Suppressor macrophage treated with lipopolysaccharide for 1 hour (primary cell): ENCODE results near the gene GAGE12F.
"Not testable (repeated sequence)": the region's sequence is repeated elsewhere in the genome, so short reads cannot be mapped to it uniquely, and the experiment has no call there.

ENCODE experiments used
- DNase-seq, 3 donors: peaks; one replicate each; pipeline ENCODE4 v3.0.0-alpha.2; 2020 to 2022

Gene GAGE12F, protein sequence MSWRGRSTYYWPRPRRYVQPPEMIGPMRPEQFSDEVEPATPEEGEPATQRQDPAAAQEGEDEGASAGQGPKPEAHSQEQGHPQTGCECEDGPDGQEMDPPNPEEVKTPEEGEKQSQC

DNA sequence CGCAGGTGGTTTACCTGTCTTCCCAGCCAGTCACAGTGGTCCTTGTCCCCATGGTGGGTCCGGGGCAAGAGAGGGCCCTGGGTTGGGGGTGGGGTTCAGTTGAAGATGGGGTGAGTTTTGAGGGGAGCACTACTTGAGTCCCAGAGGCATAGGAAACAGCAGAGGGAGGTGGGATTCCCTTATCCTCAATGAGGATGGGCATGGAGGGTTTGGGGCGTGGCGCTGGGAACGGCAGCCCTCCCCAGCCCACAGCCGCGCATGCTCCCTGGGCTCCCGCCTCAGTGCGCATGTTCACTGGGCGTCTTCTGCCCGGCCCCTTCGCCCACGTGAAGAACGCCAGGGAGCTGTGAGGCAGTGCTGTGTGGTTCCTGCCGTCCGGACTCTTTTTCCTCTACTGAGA lies at the start of gene GAGE12F:
TSS of gene GAGE12F (plus strand) at position 301 of the 400 bp plus-strand sequence. CDS start 1,155 bp downstream, outside the sequence.
- DNase-seq = not testable (repeated sequence)

DNA sequence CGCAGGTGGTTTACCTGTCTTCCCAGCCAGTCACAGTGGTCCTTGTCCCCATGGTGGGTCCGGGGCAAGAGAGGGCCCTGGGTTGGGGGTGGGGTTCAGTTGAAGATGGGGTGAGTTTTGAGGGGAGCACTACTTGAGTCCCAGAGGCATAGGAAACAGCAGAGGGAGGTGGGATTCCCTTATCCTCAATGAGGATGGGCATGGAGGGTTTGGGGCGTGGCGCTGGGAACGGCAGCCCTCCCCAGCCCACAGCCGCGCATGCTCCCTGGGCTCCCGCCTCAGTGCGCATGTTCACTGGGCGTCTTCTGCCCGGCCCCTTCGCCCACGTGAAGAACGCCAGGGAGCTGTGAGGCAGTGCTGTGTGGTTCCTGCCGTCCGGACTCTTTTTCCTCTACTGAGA lies 28.8 kb upstream of the GAGE12F start, which contains the start of gene GAGE12C:
TSS of gene GAGE12C (plus strand) at position 301 of the 400 bp plus-strand sequence. CDS start 1,155 bp downstream, outside the sequence.
- not testable (repeated sequence) for DNase-seq

DNA sequence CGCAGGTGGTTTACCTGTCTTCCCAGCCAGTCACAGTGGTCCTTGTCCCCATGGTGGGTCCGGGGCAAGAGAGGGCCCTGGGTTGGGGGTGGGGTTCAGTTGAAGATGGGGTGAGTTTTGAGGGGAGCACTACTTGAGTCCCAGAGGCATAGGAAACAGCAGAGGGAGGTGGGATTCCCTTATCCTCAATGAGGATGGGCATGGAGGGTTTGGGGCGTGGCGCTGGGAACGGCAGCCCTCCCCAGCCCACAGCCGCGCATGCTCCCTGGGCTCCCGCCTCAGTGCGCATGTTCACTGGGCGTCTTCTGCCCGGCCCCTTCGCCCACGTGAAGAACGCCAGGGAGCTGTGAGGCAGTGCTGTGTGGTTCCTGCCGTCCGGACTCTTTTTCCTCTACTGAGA lies 19.2 kb upstream of the GAGE12F start, which contains the start of gene GAGE12D:
TSS of gene GAGE12D (plus strand) at position 301 of the 400 bp plus-strand sequence. CDS start 1,155 bp downstream, outside the sequence.
- not testable (repeated sequence) for DNase-seq

DNA sequence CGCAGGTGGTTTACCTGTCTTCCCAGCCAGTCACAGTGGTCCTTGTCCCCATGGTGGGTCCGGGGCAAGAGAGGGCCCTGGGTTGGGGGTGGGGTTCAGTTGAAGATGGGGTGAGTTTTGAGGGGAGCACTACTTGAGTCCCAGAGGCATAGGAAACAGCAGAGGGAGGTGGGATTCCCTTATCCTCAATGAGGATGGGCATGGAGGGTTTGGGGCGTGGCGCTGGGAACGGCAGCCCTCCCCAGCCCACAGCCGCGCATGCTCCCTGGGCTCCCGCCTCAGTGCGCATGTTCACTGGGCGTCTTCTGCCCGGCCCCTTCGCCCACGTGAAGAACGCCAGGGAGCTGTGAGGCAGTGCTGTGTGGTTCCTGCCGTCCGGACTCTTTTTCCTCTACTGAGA lies 9.7 kb upstream of the GAGE12F start, which contains the start of gene GAGE12E:
TSS of gene GAGE12E (plus strand) at position 301 of the 400 bp plus-strand sequence. CDS start 1,155 bp downstream, outside the sequence.
- DNase-seq = not testable (repeated sequence)

DNA sequence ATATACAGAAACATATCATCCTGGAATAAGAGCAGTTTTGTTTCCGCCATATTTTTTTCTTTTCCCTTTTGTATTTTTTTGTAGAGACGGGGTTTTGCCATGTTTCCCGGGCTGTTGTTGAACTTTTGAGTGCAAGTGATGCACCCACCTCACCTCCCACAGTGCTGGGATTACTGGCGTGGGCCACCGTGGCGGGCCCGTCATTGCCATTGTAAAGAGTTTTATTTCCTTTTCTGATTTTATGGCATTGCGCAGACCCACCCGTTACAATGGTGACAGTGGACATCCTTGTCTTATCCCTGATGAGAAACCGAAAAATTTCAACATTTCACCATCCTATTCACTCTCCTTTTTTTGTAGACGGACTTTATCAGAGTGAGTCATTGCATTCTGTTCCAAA lies 8.1 kb downstream of the GAGE12F start:
- not testable (repeated sequence) for DNase-seq

DNA sequence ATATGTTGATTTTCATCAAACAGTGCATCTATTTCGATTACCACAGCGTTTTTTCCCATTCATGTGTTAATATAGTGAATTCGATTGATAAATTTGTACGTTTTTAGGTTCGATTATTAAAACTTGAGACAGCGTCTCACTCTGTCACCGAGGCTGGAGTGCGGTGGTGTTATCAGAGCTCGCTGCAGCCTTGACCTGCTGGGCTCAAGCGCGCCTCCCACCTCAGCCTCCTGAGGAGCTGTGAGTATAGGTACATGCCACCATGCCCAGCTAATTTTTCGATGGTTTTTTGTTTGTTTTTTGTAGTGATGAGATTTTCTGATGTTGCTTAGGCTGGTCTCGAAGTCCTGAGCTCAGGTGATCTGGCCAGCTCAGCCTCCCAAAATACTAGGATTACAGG lies 8.5 kb downstream of the GAGE12F start:
- not testable (repeated sequence) for DNase-seq

DNA sequence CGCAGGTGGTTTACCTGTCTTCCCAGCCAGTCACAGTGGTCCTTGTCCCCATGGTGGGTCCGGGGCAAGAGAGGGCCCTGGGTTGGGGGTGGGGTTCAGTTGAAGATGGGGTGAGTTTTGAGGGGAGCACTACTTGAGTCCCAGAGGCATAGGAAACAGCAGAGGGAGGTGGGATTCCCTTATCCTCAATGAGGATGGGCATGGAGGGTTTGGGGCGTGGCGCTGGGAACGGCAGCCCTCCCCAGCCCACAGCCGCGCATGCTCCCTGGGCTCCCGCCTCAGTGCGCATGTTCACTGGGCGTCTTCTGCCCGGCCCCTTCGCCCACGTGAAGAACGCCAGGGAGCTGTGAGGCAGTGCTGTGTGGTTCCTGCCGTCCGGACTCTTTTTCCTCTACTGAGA lies 9.5 kb downstream of the GAGE12F start, which contains the start of gene GAGE12G:
TSS of gene GAGE12G (plus strand) at position 301 of the 400 bp plus-strand sequence. CDS start 1,155 bp downstream, outside the sequence.
- DNase-seq = not testable (repeated sequence)

DNA sequence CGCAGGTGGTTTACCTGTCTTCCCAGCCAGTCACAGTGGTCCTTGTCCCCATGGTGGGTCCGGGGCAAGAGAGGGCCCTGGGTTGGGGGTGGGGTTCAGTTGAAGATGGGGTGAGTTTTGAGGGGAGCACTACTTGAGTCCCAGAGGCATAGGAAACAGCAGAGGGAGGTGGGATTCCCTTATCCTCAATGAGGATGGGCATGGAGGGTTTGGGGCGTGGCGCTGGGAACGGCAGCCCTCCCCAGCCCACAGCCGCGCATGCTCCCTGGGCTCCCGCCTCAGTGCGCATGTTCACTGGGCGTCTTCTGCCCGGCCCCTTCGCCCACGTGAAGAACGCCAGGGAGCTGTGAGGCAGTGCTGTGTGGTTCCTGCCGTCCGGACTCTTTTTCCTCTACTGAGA lies 19.0 kb downstream of the GAGE12F start, which contains the start of gene GAGE12H:
TSS of gene GAGE12H (plus strand) at position 301 of the 400 bp plus-strand sequence. CDS start 1,155 bp downstream, outside the sequence.
- DNase-seq = not testable (repeated sequence)

DNA sequence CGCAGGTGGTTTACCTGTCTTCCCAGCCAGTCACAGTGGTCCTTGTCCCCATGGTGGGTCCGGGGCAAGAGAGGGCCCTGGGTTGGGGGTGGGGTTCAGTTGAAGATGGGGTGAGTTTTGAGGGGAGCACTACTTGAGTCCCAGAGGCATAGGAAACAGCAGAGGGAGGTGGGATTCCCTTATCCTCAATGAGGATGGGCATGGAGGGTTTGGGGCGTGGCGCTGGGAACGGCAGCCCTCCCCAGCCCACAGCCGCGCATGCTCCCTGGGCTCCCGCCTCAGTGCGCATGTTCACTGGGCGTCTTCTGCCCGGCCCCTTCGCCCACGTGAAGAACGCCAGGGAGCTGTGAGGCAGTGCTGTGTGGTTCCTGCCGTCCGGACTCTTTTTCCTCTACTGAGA lies 28.6 kb downstream of the GAGE12F start, which contains the start of gene GAGE2A:
TSS of gene GAGE2A (plus strand) at position 301 of the 400 bp plus-strand sequence. CDS start 1,155 bp downstream, outside the sequence.
- DNase-seq = not testable (repeated sequence)

DNA sequence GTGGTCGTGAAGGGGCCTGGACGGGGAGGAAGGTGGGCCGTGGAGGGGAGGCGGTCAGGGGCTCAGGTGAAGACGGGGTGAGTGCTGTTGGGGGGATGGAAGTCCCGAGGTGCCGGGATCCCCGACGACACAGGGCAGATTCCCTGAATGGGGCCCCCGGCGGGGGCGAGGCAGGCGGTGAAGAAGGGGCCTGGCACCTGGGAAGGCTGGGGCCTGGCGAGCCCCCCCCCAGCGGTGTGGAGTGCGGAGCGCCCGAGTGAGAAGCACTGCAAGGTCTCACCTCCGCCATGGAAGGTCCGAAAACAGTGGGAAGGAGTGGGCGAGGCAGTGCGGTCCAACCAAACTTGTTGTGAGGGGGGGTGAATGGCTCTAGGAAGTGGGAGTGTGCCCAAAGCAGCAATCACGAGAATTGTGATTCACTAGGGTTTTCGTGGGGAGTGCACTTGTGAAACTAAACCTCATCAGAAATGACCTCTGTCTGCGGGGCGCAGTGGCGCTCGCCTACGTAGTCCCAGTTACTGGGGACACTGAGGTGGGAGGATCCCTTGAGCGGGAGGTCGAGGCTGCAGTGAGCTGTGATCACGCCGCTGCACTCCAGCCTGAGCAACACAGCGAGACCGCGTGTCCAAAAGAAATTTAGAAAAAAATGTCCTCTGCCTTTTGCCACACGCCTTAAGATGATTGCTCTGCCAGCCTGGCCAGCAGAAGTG lies 29.3 kb downstream of the GAGE12F start:
- not testable (repeated sequence) for DNase-seq

DNA sequence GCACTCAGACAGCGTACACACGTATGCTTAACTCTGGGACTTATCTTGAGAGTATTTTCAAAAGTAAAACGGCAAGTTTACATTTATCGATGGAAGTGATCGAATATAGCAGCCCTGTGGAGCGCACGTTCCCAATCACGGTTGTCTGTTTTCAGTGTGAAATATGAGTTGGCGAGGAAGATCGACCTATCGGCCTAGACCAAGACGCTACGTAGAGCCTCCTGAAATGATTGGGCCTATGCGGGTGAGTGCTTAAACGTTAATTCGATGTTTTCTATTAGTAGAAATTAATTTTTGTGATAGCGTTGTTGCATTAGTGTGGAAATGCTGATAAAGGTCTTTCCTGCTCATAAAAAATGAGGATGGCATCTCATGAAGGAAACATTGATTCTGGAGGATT lies 29.8 kb downstream of the GAGE12F start:
- not testable (repeated sequence) for DNase-seq

DNA sequence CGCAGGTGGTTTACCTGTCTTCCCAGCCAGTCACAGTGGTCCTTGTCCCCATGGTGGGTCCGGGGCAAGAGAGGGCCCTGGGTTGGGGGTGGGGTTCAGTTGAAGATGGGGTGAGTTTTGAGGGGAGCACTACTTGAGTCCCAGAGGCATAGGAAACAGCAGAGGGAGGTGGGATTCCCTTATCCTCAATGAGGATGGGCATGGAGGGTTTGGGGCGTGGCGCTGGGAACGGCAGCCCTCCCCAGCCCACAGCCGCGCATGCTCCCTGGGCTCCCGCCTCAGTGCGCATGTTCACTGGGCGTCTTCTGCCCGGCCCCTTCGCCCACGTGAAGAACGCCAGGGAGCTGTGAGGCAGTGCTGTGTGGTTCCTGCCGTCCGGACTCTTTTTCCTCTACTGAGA lies 38.1 kb downstream of the GAGE12F start, which contains the start of gene GAGE1:
TSS of gene GAGE1 (plus strand) at position 301 of the 400 bp plus-strand sequence. CDS start 1,155 bp downstream, outside the sequence.
- not testable (repeated sequence) for DNase-seq

DNA sequence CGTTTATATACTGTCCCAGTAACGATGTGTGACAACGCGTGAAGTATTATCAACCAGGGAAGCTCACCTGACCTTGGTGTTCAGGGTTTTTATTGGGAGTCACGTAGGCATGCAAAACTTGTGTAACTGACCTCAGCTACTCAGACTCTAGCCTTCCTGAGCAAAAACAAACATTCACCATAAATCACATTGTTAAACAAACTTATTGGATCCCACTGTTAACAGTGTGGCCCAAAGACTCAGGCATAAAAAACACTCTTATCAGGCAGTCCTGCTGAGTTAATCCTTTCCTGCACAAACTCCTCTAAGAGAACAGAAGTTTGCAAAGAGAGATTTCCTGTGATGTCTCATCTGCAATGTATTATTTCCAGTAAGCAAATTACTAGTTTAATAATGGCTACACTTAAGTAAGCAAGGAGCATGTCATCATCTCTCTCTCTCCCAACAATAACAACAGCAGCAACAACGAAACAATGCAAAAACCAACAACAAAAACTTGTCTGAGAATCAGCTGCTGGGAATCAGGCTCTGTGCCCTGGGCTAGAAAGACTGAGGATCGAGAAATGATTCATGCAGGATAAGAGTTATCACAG lies 50.2 kb downstream of the GAGE12F start:
- no peak for DNase-seq
